WTC11 (cell line): Measurements from ENCODE around the gene CITED1. TPM values are rescaled to one million over a fixed set of nuclear protein-coding genes. Genes with fewer than 3 reads are reported as not detected.

Source experiments
- ATAC-seq: fragments of 200-7000 bp; cut with Tn5 transposase; 2 replicates; pipeline ENCODE4 v1.10.0; 2021; ENCODE audit warnings: mild to moderate bottlenecking, moderate library complexity
- CTCF ChIA-PET: fragments of 300-600 bp; sonication (Branson Sonifier 250); formaldehyde crosslinking; loops from one replicate; lab custom pipeline; 2021; ENCODE audit warnings: antibody characterized with exemption; lab: Charles Lee
- POLR2A ChIA-PET: fragments of 350-600 bp; sonication (Branson Sonifier 250); formaldehyde crosslinking; loops from one replicate; lab custom pipeline; 2021; ENCODE audit warnings: antibody characterized with exemption; lab: Charles Lee
- DNase-seq: peaks from one replicate; pipeline ENCODE4 v3.0.0; 2021; ENCODE audit warnings: low spot score
- H3K27ac Mint-ChIP-seq: 2 replicates; pipeline ENCODE4 v1.8.0; 2021; ENCODE audit warnings: mixed read lengths
- H3K27me3 Mint-ChIP-seq: 2 replicates; pipeline ENCODE4 v1.8.0; 2021; ENCODE audit warnings: low read depth, mild to moderate bottlenecking, moderate library complexity, mixed read lengths
- H3K36me3 Mint-ChIP-seq: 2 replicates; pipeline ENCODE4 v1.8.0; 2021; ENCODE audit warnings: mixed read lengths
- H3K4me1 Mint-ChIP-seq: 2 replicates; pipeline ENCODE4 v1.8.0; 2022; ENCODE audit warnings: mixed read lengths
- H3K4me3 Mint-ChIP-seq: 2 replicates; pipeline ENCODE4 v1.8.0; 2021; ENCODE audit warnings: mild to moderate bottlenecking, moderate library complexity, mixed read lengths
- H3K9me3 Mint-ChIP-seq: 2 replicates; pipeline ENCODE4 v1.8.0; 2021; ENCODE audit warnings: mixed read lengths
- ARID4B ChIP-seq: sonication (generic); formaldehyde crosslinking; IDR thresholded peaks from 2 replicates; pipeline ENCODE4 v1.8.0; 2023; ENCODE audit warnings: missing genetic modification reagents, mild to moderate bottlenecking, borderline replicate concordance
- E2F4 ChIP-seq: sonication (generic); formaldehyde crosslinking; IDR thresholded peaks from 2 replicates; pipeline ENCODE4 v1.8.1; 2022; ENCODE audit warnings: low read depth, mild to moderate bottlenecking, moderate library complexity, missing genetic modification reagents, borderline replicate concordance
- E2F5 ChIP-seq: sonication (generic); formaldehyde crosslinking; IDR thresholded peaks from 2 replicates; pipeline ENCODE4 v1.8.1; 2022; ENCODE audit warnings: mild to moderate bottlenecking, moderate library complexity, missing genetic modification reagents
- ELF4 ChIP-seq: sonication (generic); formaldehyde crosslinking; IDR thresholded peaks from 2 replicates; pipeline ENCODE4 v1.8.1; 2022; ENCODE audit warnings: low read depth, mild to moderate bottlenecking, moderate library complexity, missing genetic modification reagents
- EMX1 ChIP-seq: fragments of 250-450 bp; sonication (Bioruptor Pico); IDR thresholded peaks from 2 replicates; pipeline ENCODE4 v1.8.0; 2021; ENCODE audit warnings: mild to moderate bottlenecking
- FOXP1 ChIP-seq: sonication (generic); formaldehyde crosslinking; IDR thresholded peaks from 2 replicates; pipeline ENCODE4 v1.8.0; 2022; ENCODE audit warnings: missing genetic modification reagents, mild to moderate bottlenecking, moderate library complexity, borderline replicate concordance
- GABPB1 ChIP-seq: sonication (generic); formaldehyde crosslinking; IDR thresholded peaks from 2 replicates; pipeline ENCODE4 v1.8.1; 2023; ENCODE audit warnings: mild to moderate bottlenecking, missing genetic modification reagents
- IRF1 ChIP-seq: sonication (generic); formaldehyde crosslinking; IDR thresholded peaks from 2 replicates; pipeline ENCODE4 v1.8.0; 2023; ENCODE audit warnings: missing genetic modification reagents
- NFATC4 ChIP-seq: fragments of 250-450 bp; sonication (Bioruptor Pico); IDR thresholded peaks from 2 replicates; pipeline ENCODE4 v1.9.0; 2021; ENCODE audit warnings: mild to moderate bottlenecking
- NR1H2 ChIP-seq: sonication (generic); formaldehyde crosslinking; IDR thresholded peaks from 2 replicates; pipeline ENCODE4 v1.9.0; 2021; ENCODE audit warnings: mild to moderate bottlenecking, moderate library complexity, missing genetic modification reagents
- NR3C1 ChIP-seq: sonication (generic); formaldehyde crosslinking; conservative IDR thresholded peaks from 2 replicates; pipeline ENCODE4 v1.8.1; 2023; ENCODE audit warnings: low read depth, mild to moderate bottlenecking, missing genetic modification reagents
- RELA ChIP-seq: sonication (generic); formaldehyde crosslinking; IDR thresholded peaks from 2 replicates; pipeline ENCODE4 v1.8.1; 2022; ENCODE audit warnings: missing genetic modification reagents, mild to moderate bottlenecking, borderline replicate concordance
- RORB ChIP-seq: fragments of 250-450 bp; sonication (Bioruptor Pico); IDR thresholded peaks from 2 replicates; pipeline ENCODE4 v1.9.0; 2021; ENCODE audit warnings: mild to moderate bottlenecking
- SMAD4 ChIP-seq: sonication (generic); formaldehyde crosslinking; IDR thresholded peaks from 2 replicates; pipeline ENCODE4 v1.8.0; 2022; ENCODE audit warnings: mild to moderate bottlenecking, missing genetic modification reagents
- TEAD4 ChIP-seq: sonication (generic); formaldehyde crosslinking; IDR thresholded peaks from 2 replicates; pipeline ENCODE4 v1.8.0; 2022; ENCODE audit warnings: mild to moderate bottlenecking, missing genetic modification reagents
- ZMAT4 ChIP-seq: fragments of 250-450 bp; sonication (Bioruptor Pico); IDR thresholded peaks from 2 replicates; pipeline ENCODE4 v1.9.0; 2021; ENCODE audit warnings: mild to moderate bottlenecking
- ZNF263 ChIP-seq: sonication (generic); formaldehyde crosslinking; IDR thresholded peaks from 2 replicates; pipeline ENCODE4 v1.8.1; 2022; ENCODE audit warnings: low read depth, mild to moderate bottlenecking, moderate library complexity, missing genetic modification reagents
- ZNF423 ChIP-seq: fragments of 250-450 bp; sonication (Bioruptor Pico); IDR thresholded peaks from 2 replicates; pipeline ENCODE4 v2.1.2; 2022; ENCODE audit warnings: mild to moderate bottlenecking, moderate library complexity
- ZNF512 ChIP-seq: sonication (generic); formaldehyde crosslinking; IDR thresholded peaks from 2 replicates; pipeline ENCODE4 v1.8.1; 2022; ENCODE audit warnings: missing genetic modification reagents, borderline replicate concordance
- total RNA-seq: library from RNA; stranded (reverse); gene quantifications from 3 replicates; pipeline ENCODE4 v1.2.3, GENCODE V29; 2021

CITED1 gene
- total RNA-seq, 1 experiment from 2014 or later, result 2.2 TPM

GRCh38 chrX:72304877-72305276 lies 837 bp downstream of the CITED1 start:
- Mint-ChIP-seq H3K27me3 (peaks cover 85% of the 10 kb centered on the region), H3K4me1 (peaks cover 16% of the 10 kb centered on the region), H3K36me3 (no peaks in the 10 kb centered on the region), H3K4me3 (peak overlapping the region; percentile 75), H3K9me3 (no peaks in the 10 kb centered on the region), H3K27ac (no peak overlapping the region)
- ChIA-PET POLR2A (no interaction called here), CTCF (no interaction called here)
- DNase-seq (peak; percentile 13), ATAC-seq (no peak)
- TF ChIP-seq EMX1 (CRISPR knock-in tag) (no peak), RORB (no peak), NR3C1 (CRISPR knock-in tag) (no peak), ZNF263 (no peak), ZNF423 (CRISPR knock-in tag) (no peak), ZMAT4 (CRISPR knock-in tag) (no peak), ELF4 (no peak), SMAD4 (CRISPR knock-in tag) (no peak), ZNF512 (CRISPR knock-in tag) (no peak), E2F4 (CRISPR knock-in tag) (no peak), FOXP1 (CRISPR knock-in tag) (no peak), TEAD4 (CRISPR knock-in tag) (no peak), RELA (CRISPR knock-in tag) (no peak), NFATC4 (CRISPR knock-in tag) (no peak), E2F5 (CRISPR knock-in tag) (no peak), GABPB1 (no peak), IRF1 (CRISPR knock-in tag) (no peak), NR1H2 (CRISPR knock-in tag) (no peak), ARID4B (no peak)
